KMS-11 (cell line): Measurements from ENCODE around the gene NPNT.

Experiments used
- H2AFZ ChIP-seq: fragments of 200-600 bp; sonication (generic); 2 replicates; pipeline ENCODE4 v1.6.1; 2016; ENCODE audit warnings: antibody characterized with exemption, mixed run types, low read depth
- H3K27ac ChIP-seq: fragments of 200-600 bp; sonication (generic); 2 replicates; pipeline ENCODE4 v1.6.1; 2016; ENCODE audit warnings: mild to moderate bottlenecking, mixed run types
- H3K27me3 ChIP-seq: fragments of 200-600 bp; sonication (generic); 2 replicates; pipeline ENCODE4 v1.6.1; 2017; ENCODE audit warnings: mild to moderate bottlenecking, low read depth, mixed run types, moderate library complexity; ENCODE audit not compliant: insufficient read depth
- H3K36me3 ChIP-seq: fragments of 200-600 bp; sonication (generic); 2 replicates; pipeline ENCODE4 v1.6.1; 2017; ENCODE audit warnings: mild to moderate bottlenecking, mixed run types; ENCODE audit not compliant: insufficient read depth
- H3K4me1 ChIP-seq: fragments of 200-600 bp; sonication (generic); 2 replicates; pipeline ENCODE4 v1.6.1; 2016; ENCODE audit warnings: mild to moderate bottlenecking, low read depth, mixed run types; ENCODE audit not compliant: poor library complexity, severe bottlenecking
- H3K4me2 ChIP-seq: fragments of 200-600 bp; sonication (generic); 2 replicates; pipeline ENCODE4 v1.7.0; 2016; ENCODE audit warnings: mild to moderate bottlenecking, mixed run types
- H3K4me3 ChIP-seq: fragments of 200-600 bp; sonication (generic); IDR thresholded peaks from 2 replicates; pipeline ENCODE4 v1.6.1; 2017; ENCODE audit warnings: low read depth, low read length, mixed read lengths; ENCODE audit not compliant: insufficient read depth
- H3K79me2 ChIP-seq: fragments of 200-600 bp; sonication (generic); 2 replicates; pipeline ENCODE4 v1.6.1; 2016; ENCODE audit warnings: low read depth, mixed run types; ENCODE audit not compliant: insufficient read depth
- H3K9ac ChIP-seq: fragments of 200-600 bp; sonication (generic); 2 replicates; pipeline ENCODE4 v1.6.1; 2016; ENCODE audit warnings: mild to moderate bottlenecking, mixed run types
- H4K20me1 ChIP-seq: fragments of 200-600 bp; sonication (generic); 2 replicates; pipeline ENCODE4 v1.6.1; 2016; ENCODE audit warnings: mild to moderate bottlenecking, mixed run types; ENCODE audit not compliant: insufficient read depth
- CTCF ChIP-seq: fragments of 200-600 bp; sonication (generic); conservative IDR thresholded peaks from 2 replicates; pipeline ENCODE4 v1.6.1; 2017; ENCODE audit warnings: low read depth, mild to moderate bottlenecking, antibody characterized with exemption, low read length, moderate library complexity, mixed read lengths

Gene NPNT

GRCh38 chr4:106011387-106011786, 116.1 kb downstream of the NPNT start:
- no peak overlapping the region for H3K4me3 ChIP-seq
- H3K4me1 ChIP-seq = peaks cover 22% of the 10 kb centered on the region
- H3K36me3 ChIP-seq = no peaks in the 10 kb centered on the region
- H3K27me3 ChIP-seq = no peaks in the 10 kb centered on the region
- no peak overlapping the region for H3K4me2 ChIP-seq
- no peaks in the 10 kb centered on the region for H4K20me1 ChIP-seq
- no peak overlapping the region for H2AFZ ChIP-seq
- no peaks in the 10 kb centered on the region for H3K79me2 ChIP-seq
- H3K9ac ChIP-seq = no peak overlapping the region
- H3K27ac ChIP-seq = no peak overlapping the region
- TF ChIP-seq CTCF = no peak

GRCh38 chr4:106017975-106018374, 122.7 kb downstream of the NPNT start:
- Histone ChIP-seq H3K4me1 (no peaks in the 10 kb centered on the region), H4K20me1 (no peaks in the 10 kb centered on the region), H3K4me2 (no peak overlapping the region), H3K9ac (no peak overlapping the region), H3K79me2 (no peaks in the 10 kb centered on the region), H3K36me3 (no peaks in the 10 kb centered on the region), H2AFZ (no peak overlapping the region), H3K4me3 (no peak overlapping the region), H3K27me3 (no peaks in the 10 kb centered on the region), H3K27ac (no peak overlapping the region)
- no peak for TF ChIP-seq CTCF

GRCh38 chr4:106019771-106020170, 124.5 kb downstream of the NPNT start:
- Histone ChIP-seq H3K4me2 (no peak overlapping the region), H4K20me1 (no peaks in the 10 kb centered on the region), H2AFZ (no peak overlapping the region)

More at GRCh38 chr4:106019771-106020170, 124.5 kb downstream of the NPNT start:
- no peaks in the 10 kb centered on the region for H3K27me3 ChIP-seq
- no peak for TF ChIP-seq CTCF
- H3K4me3 ChIP-seq = no peak overlapping the region
- H3K36me3 ChIP-seq = no peaks in the 10 kb centered on the region
- H3K27ac ChIP-seq = no peak overlapping the region
- H3K9ac ChIP-seq = no peak overlapping the region
- no peaks in the 10 kb centered on the region for H3K79me2 ChIP-seq
- H3K4me1 ChIP-seq = no peaks in the 10 kb centered on the region
